ENCODE data around the gene SIMC1.

DNA sequence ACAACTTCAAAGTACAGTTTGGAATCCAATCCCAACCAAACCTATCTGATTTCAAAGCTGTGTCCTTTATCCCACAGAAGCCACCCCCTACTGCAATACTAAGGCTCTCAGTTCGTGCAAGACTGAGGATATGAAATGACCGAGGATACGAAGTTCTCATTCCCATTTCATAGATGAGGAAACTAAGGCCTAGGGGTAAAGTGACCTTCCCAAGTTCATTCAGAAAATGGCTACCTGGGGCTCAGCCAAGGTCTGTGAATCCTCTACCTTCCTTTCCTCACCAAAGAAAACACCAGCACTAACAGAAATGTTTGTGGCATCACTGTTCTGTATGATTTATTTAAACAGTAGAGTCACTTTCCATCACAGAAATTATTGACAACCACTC lies 117.9 kb downstream of the SIMC1 start:
- TF ChIP-seq, protein P1, sequence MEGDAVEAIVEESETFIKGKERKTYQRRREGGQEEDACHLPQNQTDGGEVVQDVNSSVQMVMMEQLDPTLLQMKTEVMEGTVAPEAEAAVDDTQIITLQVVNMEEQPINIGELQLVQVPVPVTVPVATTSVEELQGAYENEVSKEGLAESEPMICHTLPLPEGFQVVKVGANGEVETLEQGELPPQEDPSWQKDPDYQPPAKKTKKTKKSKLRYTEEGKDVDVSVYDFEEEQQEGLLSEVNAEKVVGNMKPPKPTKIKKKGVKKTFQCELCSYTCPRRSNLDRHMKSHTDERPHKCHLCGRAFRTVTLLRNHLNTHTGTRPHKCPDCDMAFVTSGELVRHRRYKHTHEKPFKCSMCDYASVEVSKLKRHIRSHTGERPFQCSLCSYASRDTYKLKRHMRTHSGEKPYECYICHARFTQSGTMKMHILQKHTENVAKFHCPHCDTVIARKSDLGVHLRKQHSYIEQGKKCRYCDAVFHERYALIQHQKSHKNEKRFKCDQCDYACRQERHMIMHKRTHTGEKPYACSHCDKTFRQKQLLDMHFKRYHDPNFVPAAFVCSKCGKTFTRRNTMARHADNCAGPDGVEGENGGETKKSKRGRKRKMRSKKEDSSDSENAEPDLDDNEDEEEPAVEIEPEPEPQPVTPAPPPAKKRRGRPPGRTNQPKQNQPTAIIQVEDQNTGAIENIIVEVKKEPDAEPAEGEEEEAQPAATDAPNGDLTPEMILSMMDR (conservative IDR thresholded peaks at IDR 0.05): no peak
- TF ChIP-seq EZH2 (IDR thresholded peaks at IDR 0.05; ENCODE audit: low read depth): no peak

Data from PC-9 (cell line).